Ramos (cell line): ENCODE measurements around the gene SRPK3.

Source experiments
- in situ Hi-C: fragments of 300-500 bp; cut with MboI; formaldehyde crosslinking; loops from one replicate; pipeline ENCODE4 v1.14.3; 2022; ENCODE audit warnings: low sequenced_read_pairs; ENCODE audit not compliant: unreplicated experiment

SRPK3 gene

GRCh38 chrX:153778684-153779101 lies 2.1 kb upstream of the SRPK3 start:
- in situ Hi-C loops, result no loop called here

GRCh38 chrX:153779891-153780677 lies 757 bp upstream of the SRPK3 start:
- in situ Hi-C loops, result no loop called here

DNA sequence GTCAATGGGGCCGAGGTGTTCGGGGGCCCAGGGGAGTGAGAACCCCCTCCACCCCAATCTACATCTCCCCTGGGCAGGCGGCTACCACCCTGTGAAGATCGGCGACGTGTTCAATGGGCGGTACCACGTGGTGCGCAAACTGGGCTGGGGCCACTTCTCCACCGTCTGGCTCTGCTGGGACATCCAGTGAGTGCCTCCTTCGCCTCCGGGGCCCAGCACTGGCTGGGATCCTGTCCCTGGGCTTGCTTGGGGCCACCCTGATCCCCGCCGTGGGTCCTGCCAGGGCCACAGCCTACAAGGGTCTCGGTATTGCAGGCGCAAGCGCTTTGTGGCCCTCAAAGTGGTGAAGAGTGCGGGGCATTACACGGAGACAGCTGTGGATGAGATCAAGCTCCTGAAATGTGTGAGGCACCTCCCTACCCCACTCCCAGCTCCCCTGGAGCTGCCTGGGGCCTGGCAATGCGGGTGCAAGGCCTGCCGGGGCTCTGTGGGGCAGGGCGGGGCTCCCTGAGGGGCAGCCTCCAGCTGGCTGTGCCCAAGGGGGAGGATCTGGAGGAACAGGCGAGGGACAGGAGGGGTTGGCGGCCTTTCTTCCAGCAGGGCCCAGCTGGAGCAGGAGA lies 697 bp downstream of the SRPK3 start:
- in situ Hi-C loops, result no loop called here

DNA sequence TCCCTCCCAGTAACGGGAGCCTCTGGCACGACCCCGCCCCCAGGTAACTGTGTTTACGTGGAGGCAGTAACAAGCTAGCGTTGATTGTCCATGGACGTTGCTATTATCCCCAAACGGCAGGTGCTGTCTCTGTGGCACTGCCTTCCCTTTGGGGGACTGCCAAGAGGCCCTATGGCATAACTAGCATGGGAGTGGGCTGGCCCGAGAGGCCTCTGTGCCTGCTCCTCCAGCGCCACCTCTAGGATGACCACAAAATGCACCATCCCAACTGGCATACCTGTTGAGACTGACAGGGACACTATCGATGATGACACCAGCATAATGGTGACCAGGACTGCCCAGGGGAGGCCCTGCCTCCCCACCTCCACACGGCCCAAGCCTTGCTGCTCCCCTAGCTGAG lies 1.5 kb downstream of the SRPK3 start:
- in situ Hi-C loops, result no loop called here

DNA sequence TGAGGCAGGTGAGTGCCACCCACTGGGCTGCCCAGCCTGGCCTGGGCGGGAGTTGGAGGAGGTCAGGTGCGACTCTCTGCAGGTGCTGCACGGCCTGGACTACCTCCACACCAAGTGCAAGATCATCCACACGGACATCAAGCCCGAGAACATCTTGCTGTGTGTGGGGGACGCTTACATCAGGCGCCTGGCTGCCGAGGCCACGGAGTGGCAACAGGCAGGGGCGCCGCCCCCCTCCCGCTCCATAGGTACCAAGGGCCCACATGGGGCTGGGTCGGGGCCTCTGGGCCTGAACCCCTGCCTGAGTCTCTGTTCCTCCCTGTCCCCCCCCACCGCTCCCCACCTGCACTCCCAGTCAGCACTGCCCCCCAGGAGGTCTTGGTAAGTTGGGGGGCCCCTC lies 2.0 kb downstream of the SRPK3 start:
- in situ Hi-C loops, result no loop called here

GRCh38 chrX:153783378-153784013 lies 2.7 kb downstream of the SRPK3 start:
- in situ Hi-C loops, result no loop called here

DNA sequence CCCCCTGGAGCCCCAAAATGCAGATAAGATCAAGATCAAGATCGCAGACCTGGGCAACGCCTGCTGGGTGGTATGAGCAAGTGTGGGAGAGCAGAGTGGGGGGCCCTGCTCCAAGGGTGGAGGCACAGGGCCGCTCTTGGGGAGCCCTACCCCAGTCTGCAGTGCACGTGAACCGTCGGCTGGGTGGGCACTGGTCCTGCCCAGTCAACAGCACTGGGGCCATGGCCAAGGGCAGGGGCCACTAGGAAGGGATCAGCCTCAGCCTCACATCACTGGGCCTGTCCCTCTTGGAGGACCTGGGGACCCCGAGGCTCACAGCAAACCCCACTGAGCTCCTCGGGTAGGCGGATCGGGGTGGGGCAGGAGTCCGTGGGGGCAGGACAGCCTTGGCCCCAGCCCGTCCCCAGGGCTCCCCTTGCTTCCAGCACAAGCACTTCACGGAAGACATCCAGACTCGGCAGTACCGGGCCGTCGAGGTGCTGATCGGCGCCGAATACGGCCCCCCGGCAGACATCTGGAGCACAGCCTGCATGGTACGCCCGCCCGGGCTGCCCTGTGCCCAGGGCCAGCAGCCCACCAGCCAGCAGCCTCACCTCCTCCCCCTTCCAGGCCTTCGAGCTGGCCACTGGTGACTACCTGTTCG lies 3.6 kb downstream of the SRPK3 start:
- in situ Hi-C loops, result no loop called here

DNA sequence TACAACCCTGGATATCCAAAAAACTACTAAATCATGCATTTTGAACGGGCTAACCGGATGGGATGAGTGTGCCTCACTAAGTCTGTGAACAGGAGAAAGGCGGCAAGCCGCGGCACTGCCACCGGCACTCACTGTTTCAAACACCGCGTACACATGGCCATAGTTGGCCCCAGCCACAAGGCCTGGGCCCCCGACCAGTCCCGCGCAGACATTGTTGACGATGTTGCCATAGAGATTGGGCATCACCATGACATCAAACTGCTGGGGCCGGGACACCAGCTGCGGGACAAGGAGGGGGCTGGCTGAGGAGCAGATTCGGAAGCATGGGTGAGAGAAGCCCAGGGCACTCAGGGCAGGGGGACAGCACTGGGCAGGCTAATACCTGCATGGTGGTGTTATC lies 5.8 kb downstream of the SRPK3 start:
- in situ Hi-C loops, result no loop called here

DNA sequence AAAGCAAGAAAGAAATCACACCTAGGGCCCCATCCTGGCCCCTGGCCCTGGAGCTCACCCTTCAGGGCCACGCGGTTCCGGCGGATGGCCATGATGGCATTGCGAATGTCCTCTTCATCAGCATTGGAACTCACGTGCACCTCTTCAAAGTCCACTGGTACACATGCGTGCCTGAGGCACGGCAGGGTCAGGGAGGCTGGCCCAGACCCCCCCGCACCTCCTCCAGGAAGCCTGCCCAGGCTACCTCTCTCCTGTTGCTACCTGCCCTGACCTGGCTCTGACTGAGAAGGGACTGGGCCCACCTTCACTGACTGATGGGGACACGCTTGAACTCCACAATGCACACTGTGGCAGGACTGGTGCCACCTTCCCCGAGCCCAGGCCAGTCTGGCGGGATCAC lies 8.8 kb downstream of the SRPK3 start:
- in situ Hi-C loops, result loop anchor here (10.0 kb wide), 1 partner anchor 145 kb away; the partner anchor contains the start of gene NAA10

DNA sequence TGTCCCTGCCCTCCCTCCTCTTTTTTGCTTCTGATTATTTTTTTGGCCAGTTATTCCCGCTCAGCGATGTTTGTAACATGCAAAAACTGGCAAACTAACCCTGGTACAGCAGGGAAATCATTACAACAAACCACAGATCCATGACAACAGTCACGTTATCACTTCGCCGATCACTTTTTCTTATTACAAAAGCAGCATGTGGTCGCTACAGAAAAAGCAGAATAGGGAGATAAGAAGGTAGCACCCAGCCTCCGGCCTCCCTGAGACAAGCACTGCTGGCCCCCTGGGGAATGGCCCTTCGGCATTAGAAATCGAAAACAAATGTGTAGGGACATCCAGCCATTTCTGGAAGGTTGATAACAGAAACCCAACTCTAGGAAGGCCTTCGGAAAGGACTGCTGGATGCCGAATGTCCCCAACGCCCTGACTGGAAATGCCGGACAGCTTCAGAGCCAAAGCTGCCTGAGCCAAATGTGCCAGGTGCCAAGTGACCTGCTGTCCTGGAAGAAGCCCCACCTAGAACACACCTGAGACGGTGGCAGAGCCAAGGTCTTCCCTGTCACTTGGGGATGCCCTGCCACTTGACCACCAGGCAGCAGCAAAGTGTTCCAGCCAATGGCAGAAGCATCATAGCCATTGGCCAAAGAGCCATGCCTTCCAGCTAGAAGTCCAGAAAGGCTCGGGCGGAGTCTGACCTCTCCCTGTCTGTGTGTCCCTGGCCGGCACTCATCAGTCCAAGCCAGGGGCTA lies 10.4 kb downstream of the SRPK3 start:
- in situ Hi-C loops, result loop anchor here (10.0 kb wide), 1 partner anchor 144 kb away; the partner anchor contains the start of gene NAA10

GRCh38 chrX:153792368-153792767 lies 11.5 kb downstream of the SRPK3 start:
- in situ Hi-C loops, result loop anchor here (10.0 kb wide), 1 partner anchor 142 kb away; the partner anchor contains the start of gene NAA10

- in situ Hi-C loops, result loop anchor here (10.0 kb wide), 1 partner anchor 142 kb away; the partner anchor contains the start of gene NAA10
These were observed 12.4 kb downstream of the SRPK3 start for GRCh38 chrX:153793291-153793690.

DNA sequence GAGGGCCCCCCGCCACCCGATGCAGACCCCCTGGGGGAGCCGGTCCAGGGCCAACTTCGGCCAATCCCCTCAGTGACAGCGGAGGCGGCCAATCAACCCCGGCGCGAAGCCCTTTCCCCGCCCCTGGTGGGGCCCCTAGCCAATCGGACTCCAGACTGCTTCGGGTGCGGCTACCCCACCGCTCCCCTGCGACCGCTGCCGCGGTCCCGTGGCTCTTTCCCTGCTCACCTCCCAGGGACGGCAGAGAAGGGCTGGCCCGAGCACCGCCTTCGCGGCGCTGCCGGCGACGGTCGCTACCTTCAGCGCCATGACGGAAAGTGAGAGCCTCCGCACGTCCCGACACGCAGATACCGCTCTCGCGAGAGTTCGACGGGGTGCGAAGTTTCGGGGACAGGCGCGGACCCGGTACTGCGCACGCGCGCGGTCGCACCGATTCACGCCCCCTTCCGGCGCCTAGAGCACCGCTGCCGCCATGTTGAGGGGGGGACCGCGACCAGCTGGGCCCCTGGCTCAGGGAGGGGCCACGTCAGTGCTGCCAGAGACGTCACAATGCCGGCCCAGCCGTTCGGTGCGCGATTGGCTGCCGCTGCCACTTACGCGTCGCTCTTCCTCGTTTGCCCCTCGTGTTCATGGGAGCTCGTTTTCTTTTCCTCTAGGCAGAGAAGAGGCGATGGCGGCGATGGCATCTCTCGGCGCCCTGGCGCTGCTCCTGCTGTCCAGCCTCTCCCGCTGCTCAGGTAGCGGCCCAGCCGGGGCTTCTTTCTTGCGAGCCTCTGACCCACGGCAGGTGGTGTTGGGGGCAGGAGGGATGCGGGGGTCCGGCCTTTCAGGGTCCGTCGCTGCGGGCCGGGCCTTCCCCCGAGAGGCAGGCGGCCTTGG lies 13.4 kb downstream of the SRPK3 start, which contains the start of the genes IDH3G and SSR4:
Gene IDH3G, minus strand, starts transcription at position 358 of the 879 bp plus-strand sequence. Its CDS starts 49 bp downstream, at position 309.
Gene SSR4, plus strand, starts transcription at position 651 of the 879 bp plus-strand sequence. Its CDS starts 20 bp downstream, at position 671.
- in situ Hi-C loops, result loop anchor here (10.0 kb wide), 1 partner anchor 141 kb away; the partner anchor contains the start of gene NAA10

- in situ Hi-C loops, result loop anchor here (10.0 kb wide), 1 partner anchor 140 kb away; the partner anchor contains the start of gene NAA10
These were observed 14.3 kb downstream of the SRPK3 start for GRCh38 chrX:153794897-153795816.

DNA sequence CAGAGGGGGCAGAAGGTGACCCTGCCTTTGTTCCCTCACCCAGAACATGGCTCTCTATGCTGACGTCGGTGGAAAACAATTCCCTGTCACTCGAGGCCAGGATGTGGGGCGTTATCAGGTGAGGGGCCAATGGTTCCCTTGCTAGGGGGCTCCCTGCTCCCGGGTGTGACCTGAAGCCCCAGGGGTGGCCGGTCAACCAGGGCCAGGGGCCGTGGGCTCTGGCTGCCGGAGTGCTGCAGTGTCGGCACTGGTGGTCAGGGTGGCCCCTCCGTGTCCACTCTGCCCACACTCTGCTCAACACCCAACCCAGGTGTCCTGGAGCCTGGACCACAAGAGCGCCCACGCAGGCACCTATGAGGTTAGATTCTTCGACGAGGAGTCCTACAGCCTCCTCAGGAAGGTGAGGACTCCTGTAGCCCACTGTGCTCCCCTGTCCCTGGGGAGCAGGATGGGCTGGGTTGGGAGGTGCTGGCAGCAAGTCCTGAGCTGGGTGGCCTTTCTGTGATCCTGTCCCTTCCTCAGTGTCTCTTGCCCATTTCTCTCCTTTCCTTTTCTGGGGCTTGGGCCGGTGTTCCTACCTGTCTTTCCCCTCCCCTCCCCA lies 16.7 kb downstream of the SRPK3 start:
- in situ Hi-C loops, result loop anchor here (10.0 kb wide), 1 partner anchor 137 kb away; the partner anchor contains the start of gene NAA10

DNA sequence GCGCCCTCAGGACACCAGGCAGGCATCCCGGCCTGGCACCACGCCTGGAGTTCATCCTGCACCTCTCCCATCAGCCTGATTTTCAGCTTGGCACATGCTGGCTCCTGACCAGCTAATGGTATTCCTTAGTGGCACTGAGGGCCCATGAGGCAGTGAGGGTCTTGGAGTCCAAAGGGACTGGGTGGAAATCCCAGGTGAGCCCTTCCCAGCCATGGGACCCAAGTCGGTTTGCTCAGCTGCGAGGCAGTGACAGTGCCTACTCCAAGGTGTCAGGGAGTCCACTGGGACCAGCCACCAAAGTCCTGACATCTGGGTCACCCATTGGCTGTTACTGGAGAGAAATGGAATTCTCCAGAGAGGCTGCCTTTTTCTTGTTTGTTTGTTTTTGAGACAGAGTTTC lies 18.5 kb downstream of the SRPK3 start:
- in situ Hi-C loops, result loop anchor here (10.0 kb wide), 1 partner anchor 135 kb away; the partner anchor contains the start of gene NAA10

- in situ Hi-C loops, result no loop called here
These were observed 19.4 kb downstream of the SRPK3 start for GRCh38 chrX:153800177-153800722.
